Testis (tissue), 3 donors: ENCODE results near the gene PPP1R37. TPM values are rescaled to one million over a fixed set of nuclear protein-coding genes. Genes with fewer than 3 reads are reported as not detected.
A peak's percentile ranks its signal among the peaks of the same experiment; 100 is the strongest.

ENCODE experiments used
- DNase-seq: peaks from one replicate; pipeline ENCODE4 v3.0.0-alpha.2; 2019
- H3K27ac ChIP-seq, 2 donors: fragments of 200-600 bp; sonication (generic); one replicate each; pipeline ENCODE4 v1.5.1; 2019
- H3K27me3 ChIP-seq: fragments of 200-600 bp; sonication (generic); one replicate; pipeline ENCODE4 v1.5.1; 2019
- H3K36me3 ChIP-seq: fragments of 200-600 bp; sonication (generic); one replicate; pipeline ENCODE4 v1.5.1; 2017; ENCODE audit warnings: low read depth; ENCODE audit errors: missing control alignments
- H3K4me1 ChIP-seq: fragments of 200-600 bp; sonication (generic); one replicate; pipeline ENCODE4 v1.5.1; 2019
- H3K4me3 ChIP-seq, 2 donors: fragments of 200-600 bp; sonication (generic); one replicate each; pipeline ENCODE4 v1.5.1; 2017 to 2019
- H3K9me3 ChIP-seq: fragments of 200-600 bp; sonication (generic); one replicate; pipeline ENCODE4 v1.5.1; 2017
- CTCF ChIP-seq, 3 experiments: fragments of 450-650 bp in 2 of 3; fragments of 200-600 bp in 1 of 3; sonication (generic) in 1 of 3; IDR thresholded peaks; one replicate each; pipeline ENCODE4 v1.5.1; 2016 to 2019; ENCODE audit warnings: antibody characterized with exemption in 3 of 3, mild to moderate bottlenecking in 2 of 3, moderate library complexity in 1 of 3
- POLR2A ChIP-seq: fragments of 450-650 bp; IDR thresholded peaks from one replicate; pipeline ENCODE4 v1.6.1; 2017; ENCODE audit warnings: antibody characterized with exemption, mild to moderate bottlenecking, moderate library complexity
- WGBS, 2 donors: methylation state at CpG; one replicate each; pipeline ENCODE4 v1.1.5; 2018; 5-methylcytosine and 5-hydroxymethylcytosine counted together
- intact Hi-C: fragments of 100-400 bp; cut with DNase I; formaldehyde crosslinking; loops from one replicate; pipeline ENCODE4 v1.15.1; 2023; ENCODE audit warnings: low total_unique reads
- polyA plus RNA-seq: library from polyadenylated mRNA; stranded (reverse); fragments of 350-450 nt; fragmentation: Illumina TruSeq; extraction: RNeasy Lipid Tissue Mini Kit (QIAGEN cat#74804); gene quantifications from one replicate; pipeline ENCODE4 v1.2.3, GENCODE V29; 2014; ENCODE audit warnings: low read depth, low replicate concordance; ENCODE audit not compliant: insufficient read depth
- total RNA-seq, 2 donors: library from RNA; depleted of rRNA; stranded (reverse); fragments of >200 nt; gene quantifications; one replicate each; pipeline ENCODE4 v1.2.3, GENCODE V29; 2016

Gene PPP1R37
- total and polyA plus RNA-seq, 3 donors from 2014 or later, result 28.5 to 83.0 (median 82.5) TPM

GRCh38 chr19:45154064-45154827, 61.3 kb downstream of the PPP1R37 start:
- intact Hi-C loops, result no loop called here
- no peaks in the 10 kb centered on the region for H3K9me3 ChIP-seq
- peak; percentile 62 for DNase-seq

GRCh38 chr19:45156011-45156630, 63.1 kb downstream of the PPP1R37 start:
- H3K27me3 ChIP-seq, result no peaks in the 10 kb centered on the region
- peaks cover 16% of the 10 kb centered on the region for H3K4me1 ChIP-seq
- H3K9me3 ChIP-seq, result no peaks in the 10 kb centered on the region
- WGBS, 2 donors, result 81% methylated on average over 11 of the region's 11 CpGs; no CpG with 5 or more reads in 1 of the 2 donors
- TF ChIP-seq CTCF (IDR thresholded peaks at IDR 0.05) (no peak), POLR2A (no peak)
- H3K36me3 ChIP-seq, result no peaks in the 10 kb centered on the region
- intact Hi-C loops, result no loop called here
- DNase-seq, result no peak
- H3K27ac ChIP-seq, result no peak overlapping the region
- H3K4me3 ChIP-seq, result no peak overlapping the region

More at GRCh38 chr19:45154064-45154827, 61.3 kb downstream of the PPP1R37 start:
- Histone ChIP-seq H3K4me1 (peaks cover 16% of the 10 kb centered on the region), H3K27ac (peak overlapping the region in 1 of 2 donors; percentile 50), H3K27me3 (no peaks in the 10 kb centered on the region), H3K36me3 (no peaks in the 10 kb centered on the region), H3K4me3 (peak overlapping the region in 1 of 2 donors; percentile 42)
- WGBS, 2 donors, result 20 to 33% methylated on average over 8 to 19 of the region's 19 CpGs
- TF ChIP-seq CTCF (IDR thresholded peaks at IDR 0.05), result peak in 1 of 3 experiments; percentile 15
- TF ChIP-seq POLR2A, result no peak

- Histone ChIP-seq H3K27ac (no peak overlapping the region), H3K9me3 (no peaks in the 10 kb centered on the region), H3K4me1 (peaks cover 16% of the 10 kb centered on the region), H3K4me3 (no peak overlapping the region), H3K27me3 (no peaks in the 10 kb centered on the region), H3K36me3 (no peaks in the 10 kb centered on the region)
- intact Hi-C loops, result no loop called here
- TF ChIP-seq CTCF (IDR thresholded peaks at IDR 0.05), result no peak
- no peak for TF ChIP-seq POLR2A
- no peak for DNase-seq
- 84 to 85% methylated on average over 11 of the region's 11 CpGs for WGBS, 2 donors
Measured at GRCh38 chr19:45156751-45157150, 63.8 kb downstream of the PPP1R37 start.

- WGBS, 2 donors, result 78 to 86% methylated on average over 9 to 27 of the region's 27 CpGs
- H3K27me3 ChIP-seq, result no peaks in the 10 kb centered on the region
Measured at GRCh38 chr19:45158503-45159209, 65.7 kb downstream of the PPP1R37 start.

More at GRCh38 chr19:45158503-45159209, 65.7 kb downstream of the PPP1R37 start:
- intact Hi-C loops, result no loop called here
- Histone ChIP-seq H3K4me3 (no peak overlapping the region), H3K27ac (no peak overlapping the region), H3K4me1 (peaks cover 6% of the 10 kb centered on the region), H3K36me3 (no peaks in the 10 kb centered on the region), H3K9me3 (no peaks in the 10 kb centered on the region)
- DNase-seq, result no peak
- no peak for TF ChIP-seq POLR2A
- no peak for TF ChIP-seq CTCF (IDR thresholded peaks at IDR 0.05)
